22Rv1 (cell line): ENCODE measurements around the gene MRPL49.

ENCODE experiments used
- ZFX ChIP-seq: fragments of 450-650 bp; IDR thresholded peaks from 2 replicates; pipeline ENCODE4 v1.6.1; 2017; ENCODE audit warnings: antibody characterized with exemption, borderline replicate concordance
- TF ChIP-seq, protein P1 (sequence below): fragments of 450-650 bp; IDR thresholded peaks from 2 replicates; pipeline ENCODE4 v1.5.1; 2017; ENCODE audit warnings: mild to moderate bottlenecking

DNA sequence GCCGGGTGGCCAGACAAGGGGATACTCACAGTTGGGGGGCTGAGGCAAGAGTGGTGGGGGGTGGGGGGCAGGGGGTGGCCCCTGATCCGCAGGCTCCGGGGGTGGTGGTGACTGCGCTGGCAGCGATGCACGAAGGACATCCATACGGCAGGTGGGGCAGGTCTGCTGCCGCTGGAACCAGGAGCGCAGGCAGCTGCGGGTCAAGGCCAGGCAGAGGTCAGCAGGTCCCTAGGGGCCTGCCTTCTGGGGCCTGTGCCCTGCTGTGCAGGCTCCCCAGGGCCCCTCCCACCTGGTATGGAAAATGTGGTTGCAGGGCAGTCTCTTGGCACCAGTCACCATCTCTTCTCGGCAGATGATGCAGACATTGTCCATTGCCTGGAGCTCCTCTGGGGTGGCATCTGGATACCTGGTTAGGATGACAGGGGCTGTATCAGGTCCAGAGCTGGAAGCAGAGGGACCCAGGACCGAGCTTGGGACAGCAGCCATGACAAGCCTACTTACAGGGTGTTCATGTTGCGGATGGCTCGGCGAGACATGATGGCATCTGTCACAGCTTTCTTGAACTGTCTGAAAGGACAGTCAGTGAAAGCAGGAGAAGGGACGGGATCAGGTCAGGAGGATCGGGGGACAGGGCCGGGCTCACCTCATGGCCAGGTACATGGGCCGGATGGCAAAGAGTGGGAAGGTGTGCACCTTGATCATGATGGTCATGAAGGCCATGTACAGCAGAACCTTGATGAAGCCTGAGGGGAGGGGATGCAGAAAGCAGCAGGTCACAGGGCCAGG lies 8.7 kb downstream of the MRPL49 start:
- TF ChIP-seq, protein P1, sequence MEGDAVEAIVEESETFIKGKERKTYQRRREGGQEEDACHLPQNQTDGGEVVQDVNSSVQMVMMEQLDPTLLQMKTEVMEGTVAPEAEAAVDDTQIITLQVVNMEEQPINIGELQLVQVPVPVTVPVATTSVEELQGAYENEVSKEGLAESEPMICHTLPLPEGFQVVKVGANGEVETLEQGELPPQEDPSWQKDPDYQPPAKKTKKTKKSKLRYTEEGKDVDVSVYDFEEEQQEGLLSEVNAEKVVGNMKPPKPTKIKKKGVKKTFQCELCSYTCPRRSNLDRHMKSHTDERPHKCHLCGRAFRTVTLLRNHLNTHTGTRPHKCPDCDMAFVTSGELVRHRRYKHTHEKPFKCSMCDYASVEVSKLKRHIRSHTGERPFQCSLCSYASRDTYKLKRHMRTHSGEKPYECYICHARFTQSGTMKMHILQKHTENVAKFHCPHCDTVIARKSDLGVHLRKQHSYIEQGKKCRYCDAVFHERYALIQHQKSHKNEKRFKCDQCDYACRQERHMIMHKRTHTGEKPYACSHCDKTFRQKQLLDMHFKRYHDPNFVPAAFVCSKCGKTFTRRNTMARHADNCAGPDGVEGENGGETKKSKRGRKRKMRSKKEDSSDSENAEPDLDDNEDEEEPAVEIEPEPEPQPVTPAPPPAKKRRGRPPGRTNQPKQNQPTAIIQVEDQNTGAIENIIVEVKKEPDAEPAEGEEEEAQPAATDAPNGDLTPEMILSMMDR: no peak
- TF ChIP-seq ZFX: no peak
